ENCODE data around the gene GLUL.

DNA sequence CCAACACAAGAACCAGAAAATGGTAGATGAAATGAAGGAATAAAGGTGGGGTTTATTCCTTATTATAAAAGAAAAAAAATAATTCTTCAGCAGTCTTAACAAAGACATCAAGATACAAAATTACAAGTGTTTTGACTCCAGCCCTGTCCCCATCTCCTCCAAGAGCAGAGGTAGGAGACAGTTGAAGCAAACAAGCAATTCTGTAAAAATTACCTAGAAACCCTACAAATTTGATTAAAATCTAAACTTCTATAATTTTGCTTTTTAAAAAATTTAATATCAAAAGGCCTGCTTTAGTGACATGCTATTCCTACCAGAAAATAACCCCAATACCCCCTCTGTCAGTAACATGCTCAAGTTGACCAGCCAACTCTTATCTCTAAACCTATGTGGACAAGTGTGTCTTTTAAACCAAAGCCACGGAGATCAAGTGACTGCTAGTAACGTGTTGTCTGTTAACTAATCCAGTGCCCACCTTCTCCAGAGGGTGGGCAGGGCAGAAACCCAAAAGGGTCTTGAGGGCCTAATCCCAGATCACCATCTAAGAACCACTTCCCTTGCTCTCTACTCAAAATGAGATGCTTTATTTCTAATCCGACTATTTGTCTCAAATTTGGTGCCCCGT is 8.4 kb downstream of the GLUL start:
- TF ChIP-seq, protein P1, sequence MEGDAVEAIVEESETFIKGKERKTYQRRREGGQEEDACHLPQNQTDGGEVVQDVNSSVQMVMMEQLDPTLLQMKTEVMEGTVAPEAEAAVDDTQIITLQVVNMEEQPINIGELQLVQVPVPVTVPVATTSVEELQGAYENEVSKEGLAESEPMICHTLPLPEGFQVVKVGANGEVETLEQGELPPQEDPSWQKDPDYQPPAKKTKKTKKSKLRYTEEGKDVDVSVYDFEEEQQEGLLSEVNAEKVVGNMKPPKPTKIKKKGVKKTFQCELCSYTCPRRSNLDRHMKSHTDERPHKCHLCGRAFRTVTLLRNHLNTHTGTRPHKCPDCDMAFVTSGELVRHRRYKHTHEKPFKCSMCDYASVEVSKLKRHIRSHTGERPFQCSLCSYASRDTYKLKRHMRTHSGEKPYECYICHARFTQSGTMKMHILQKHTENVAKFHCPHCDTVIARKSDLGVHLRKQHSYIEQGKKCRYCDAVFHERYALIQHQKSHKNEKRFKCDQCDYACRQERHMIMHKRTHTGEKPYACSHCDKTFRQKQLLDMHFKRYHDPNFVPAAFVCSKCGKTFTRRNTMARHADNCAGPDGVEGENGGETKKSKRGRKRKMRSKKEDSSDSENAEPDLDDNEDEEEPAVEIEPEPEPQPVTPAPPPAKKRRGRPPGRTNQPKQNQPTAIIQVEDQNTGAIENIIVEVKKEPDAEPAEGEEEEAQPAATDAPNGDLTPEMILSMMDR (IDR thresholded peaks at IDR 0.05) = no peak
- no peak for TF ChIP-seq POLR2A (IDR thresholded peaks at IDR 0.05)
